ENCODE data around the gene TMX1.

The TMX1 gene

DNA sequence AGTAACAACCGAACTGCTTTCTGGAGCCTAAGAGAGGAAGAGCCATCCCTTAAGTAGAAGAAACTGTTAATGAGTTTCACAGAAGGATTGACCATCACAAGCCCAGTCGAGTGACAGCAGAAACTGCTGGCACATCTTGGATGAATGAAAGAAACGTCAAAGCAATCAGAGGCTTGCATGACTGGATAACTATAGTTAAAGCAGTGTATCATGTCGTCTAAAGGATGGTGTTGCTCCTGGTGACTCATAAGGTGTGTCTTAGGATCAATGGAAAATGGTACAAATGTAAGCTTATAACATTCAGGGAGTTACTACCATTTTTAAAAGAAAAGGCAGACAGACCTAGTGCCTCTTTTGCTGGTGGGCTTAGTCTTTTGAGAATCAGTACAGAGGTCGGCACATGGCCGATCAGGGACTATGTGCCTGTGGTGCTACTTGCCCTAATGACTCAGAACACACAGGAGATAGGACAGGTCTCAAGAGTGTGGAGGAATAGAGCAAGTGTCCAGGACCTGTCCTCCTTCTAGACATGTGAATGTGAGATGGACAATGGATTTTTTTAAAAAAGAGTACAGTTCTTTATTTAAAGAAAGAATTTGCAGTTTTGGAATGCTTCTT, 55.7 kb downstream of the TMX1 start:
- DNase-seq, result no peak

DNA sequence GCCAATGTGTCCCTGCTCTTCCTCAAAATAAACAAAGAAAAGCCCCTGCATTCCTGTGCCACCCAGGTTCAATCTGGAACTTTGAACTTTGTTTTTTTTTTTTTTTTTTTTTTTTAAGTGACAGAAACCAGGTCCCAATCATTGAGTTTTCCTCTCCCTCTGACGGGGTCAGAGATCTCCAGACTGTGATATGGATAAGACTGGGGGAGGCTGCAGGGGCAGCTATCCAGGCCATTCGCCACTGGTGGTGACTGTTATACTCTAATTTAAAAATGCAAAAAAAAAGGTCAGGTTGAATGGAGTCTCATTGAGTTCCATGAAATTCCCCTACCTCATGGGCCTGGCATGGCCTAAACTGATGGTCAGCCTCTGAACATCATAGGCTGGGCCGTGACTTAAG, 57.0 kb downstream of the TMX1 start:
- no peak for DNase-seq

DNA sequence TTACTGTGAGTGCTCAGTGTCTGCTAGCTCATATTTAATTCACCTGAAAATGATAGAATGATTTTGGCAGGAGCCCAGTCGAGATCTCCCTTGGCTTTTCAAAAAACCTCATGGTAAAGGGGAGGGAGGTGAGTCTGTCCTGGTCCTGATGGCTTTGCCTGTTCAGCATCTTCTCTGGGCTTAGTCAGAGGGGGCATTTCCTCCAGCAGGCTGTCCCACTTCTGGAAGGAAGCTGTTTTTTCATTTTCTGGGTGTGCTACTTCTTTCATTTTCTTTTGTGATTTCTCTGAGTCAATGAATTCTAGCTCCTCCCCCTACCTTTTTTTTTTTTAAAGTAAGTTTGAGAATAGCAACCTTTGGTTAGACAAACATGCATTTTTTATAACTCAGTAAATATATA, 58.8 kb downstream of the TMX1 start:
- no peak for DNase-seq

DNA sequence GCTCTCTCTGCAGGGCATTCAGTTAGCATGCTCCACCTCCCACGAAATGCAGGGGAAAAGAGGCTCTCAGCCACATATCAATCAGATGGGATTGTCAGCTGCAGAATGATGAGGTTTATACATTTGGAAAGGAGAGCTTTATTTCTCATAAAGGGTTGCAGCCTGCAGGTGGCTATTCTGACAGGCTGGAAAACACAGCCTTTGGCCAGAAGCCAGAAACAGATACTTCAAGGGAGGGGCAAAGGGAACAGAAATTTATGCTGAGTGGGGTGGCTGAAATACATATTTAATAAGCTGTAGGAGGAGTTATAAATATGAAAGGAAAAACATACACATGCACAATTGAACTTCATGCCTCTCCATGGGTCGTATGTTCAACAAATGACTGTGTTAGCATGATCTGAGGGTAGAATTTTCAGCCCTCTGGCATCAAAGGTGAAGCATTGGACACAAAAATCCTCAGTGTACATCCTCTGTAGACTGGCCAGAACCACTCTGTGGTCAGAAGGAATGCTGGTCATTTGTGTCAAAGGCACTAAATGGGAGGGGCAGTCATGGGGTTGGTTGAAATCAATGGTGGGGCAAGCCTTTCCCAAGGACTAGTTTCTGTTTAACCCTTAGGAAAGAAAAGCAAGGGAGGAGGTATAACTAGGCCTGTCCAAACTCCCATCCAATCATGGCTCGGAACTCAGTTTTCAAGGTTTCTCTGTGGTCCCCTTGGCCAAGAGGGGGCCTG, 62.4 kb downstream of the TMX1 start:
- no peak for DNase-seq

DNA sequence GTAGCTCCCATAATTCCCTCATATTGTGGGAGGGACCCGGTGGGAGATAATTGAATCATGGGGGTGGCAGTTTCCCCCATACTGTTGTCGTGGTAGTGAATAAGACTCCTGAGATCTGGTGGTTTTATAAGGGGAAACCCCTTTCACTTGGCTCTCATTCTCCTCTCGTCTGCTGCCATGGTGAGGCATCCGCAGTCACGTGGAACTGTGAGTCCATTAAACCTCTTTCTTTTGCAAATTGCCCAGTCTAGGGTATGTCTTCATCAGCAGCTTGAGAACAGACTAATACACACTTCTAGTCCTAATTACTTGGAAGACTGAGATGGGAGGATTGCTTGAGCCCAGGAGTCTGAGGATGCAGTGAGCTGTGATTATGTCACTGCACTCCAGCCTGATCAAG, 64.4 kb downstream of the TMX1 start:
- no peak for DNase-seq

DNA sequence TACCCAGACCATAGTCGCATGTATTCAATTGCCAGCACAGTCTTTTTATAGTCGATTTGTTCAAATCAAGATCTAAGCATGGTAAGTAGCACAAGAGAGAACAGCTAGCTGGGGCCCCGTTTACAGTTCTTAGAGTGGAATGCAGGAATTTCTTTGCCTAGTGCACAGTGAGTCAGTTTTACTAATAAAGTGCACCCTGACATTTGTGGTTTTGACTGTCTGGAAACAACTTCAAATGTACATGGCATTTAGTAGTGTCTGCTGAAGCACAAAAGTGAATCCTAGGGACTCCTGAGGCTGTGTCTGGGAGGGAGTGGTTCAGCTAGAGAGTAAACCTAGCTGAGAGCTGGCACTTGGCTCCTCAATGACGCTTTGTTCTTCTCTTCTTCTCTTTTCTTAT, 64.9 kb downstream of the TMX1 start:
- DNase-seq, result no peak

DNA sequence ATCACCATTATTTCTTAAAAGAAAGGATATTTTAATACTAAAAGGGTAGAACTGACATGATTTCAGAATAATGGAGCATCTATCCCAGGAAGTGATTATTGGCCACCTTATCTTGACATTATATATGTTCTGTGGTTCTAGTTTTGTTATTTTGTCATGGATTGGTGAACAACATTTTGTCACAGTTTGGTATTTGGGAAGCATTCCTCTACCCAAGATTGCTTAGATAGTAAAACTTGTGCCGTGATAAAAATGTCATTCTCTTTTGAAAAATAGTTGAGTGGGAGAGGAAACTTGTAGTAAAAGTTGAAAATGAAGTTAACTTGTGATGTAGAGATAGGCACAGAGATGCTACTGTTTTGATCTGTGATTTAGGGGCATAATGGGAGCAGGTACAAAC, 65.7 kb downstream of the TMX1 start:
- DNase-seq, result no peak

All from activated T-cell treated with anti-CD3 and anti-CD28 coated beads, Interleukin-2, amount 50 U/mL, for 1 hour (primary cell).